ENCODE measurements around the gene MARCHF6.
"Not testable (repeated sequence)": the region's sequence is repeated elsewhere in the genome, so short reads cannot be mapped to it uniquely, and the experiment has no call there.

MARCHF6 gene

GRCh38 chr5:10387690-10388089, 34.2 kb downstream of the MARCHF6 start:
- DNase-seq: no peak

GRCh38 chr5:10391130-10391529, 37.6 kb downstream of the MARCHF6 start:
- no peak for DNase-seq

- not testable (repeated sequence) for DNase-seq
These were observed 39.3 kb downstream of the MARCHF6 start for GRCh38 chr5:10392567-10393328.

- DNase-seq: no peak
These were observed 40.0 kb downstream of the MARCHF6 start for GRCh38 chr5:10393491-10393890.

- no peak for DNase-seq
These were observed 43.1 kb downstream of the MARCHF6 start for GRCh38 chr5:10396552-10396951.

GRCh38 chr5:10399839-10400238, 46.3 kb downstream of the MARCHF6 start:
- DNase-seq: no peak

- no peak for DNase-seq
These were observed 46.9 kb downstream of the MARCHF6 start for GRCh38 chr5:10400411-10400810.

GRCh38 chr5:10400831-10401230, 47.3 kb downstream of the MARCHF6 start:
- no peak for DNase-seq

GRCh38 chr5:10401498-10401897, 48.0 kb downstream of the MARCHF6 start:
- DNase-seq: no peak

Data from NCI-H524 (cell line).